Endothelial cell of umbilical vein (primary cell): ENCODE measurements around the gene GULP1. TPM values are rescaled to one million over a fixed set of nuclear protein-coding genes. Genes with fewer than 3 reads are reported as not detected.
"Not testable (repeated sequence)": the region's sequence is repeated elsewhere in the genome, so short reads cannot be mapped to it uniquely, and the experiment has no call there.

Experiments used
- BruUV-seq: library from RNA; stranded (reverse); fragments of 400-500 nt; replicated peaks from 2 replicates; lab custom pipeline; 2021; lab: Mats Ljungman, UMichigan
- CTCF ChIA-PET: fragments of 300-600, 350-600 bp; sonication (Branson Sonifier 250); formaldehyde crosslinking; loops from one replicate; lab custom pipeline; 2021; ENCODE audit warnings: antibody characterized with exemption, inconsistent platforms; lab: Charles Lee
- POLR2A ChIA-PET: fragments of 300-600, 350-600 bp; sonication (Branson Sonifier 250); formaldehyde crosslinking; loops from one replicate; lab custom pipeline; 2021; ENCODE audit warnings: antibody characterized with exemption, inconsistent platforms; lab: Charles Lee
- DNase-seq: peaks from one replicate; pipeline ENCODE4 v3.0.0-alpha.2; 2011; ENCODE audit warnings: low read depth, low spot score
- FAIRE-seq: peaks from 2 replicates; lab custom pipeline; 2011; peaks lifted over from hg19 to GRCh38; lab: Jason Lieb, UNC
- H2AFZ ChIP-seq: 2 replicates; pipeline ENCODE4 v1.6.0; 2012; ENCODE audit warnings: low read depth, low read length, control low read depth, inconsistent platforms
- H3K27ac ChIP-seq: 2 replicates; pipeline ENCODE4 v1.5.1; 2011; ENCODE audit warnings: low read depth, mild to moderate bottlenecking, control low read depth, low read length, moderate library complexity; ENCODE audit not compliant: insufficient read depth
- H3K27me3 ChIP-seq, 2 experiments: 2 replicates each; pipeline versions ENCODE4 v1.6.0 to v1.6.1; 2011; ENCODE audit warnings: low read length in 2 of 2, mixed read lengths in 1 of 2; ENCODE audit not compliant: control insufficient read depth in 2 of 2, insufficient read depth in 2 of 2
- H3K36me3 ChIP-seq, 2 experiments: 2 replicates in 1 of 2; 3 replicates in 1 of 2; pipeline ENCODE4 v1.5.1; 2011; ENCODE audit warnings: low read length in 2 of 2, mild to moderate bottlenecking in 1 of 2, moderate library complexity in 1 of 2; ENCODE audit not compliant: control insufficient read depth in 2 of 2, insufficient read depth in 2 of 2; ENCODE audit errors: extremely low read depth in 1 of 2
- H3K4me1 ChIP-seq: 3 replicates; pipeline ENCODE4 v1.5.1; 2011; ENCODE audit warnings: mild to moderate bottlenecking, low read length; ENCODE audit not compliant: control insufficient read depth, insufficient read depth; ENCODE audit errors: extremely low read depth
- H3K4me2 ChIP-seq: 2 replicates; pipeline ENCODE4 v1.6.1; 2011; ENCODE audit warnings: low read length, control low read depth, mixed read lengths; ENCODE audit not compliant: insufficient read depth
- H3K4me3 ChIP-seq, 3 experiments: fragments of 200-600 bp in 1 of 3; sonication (generic), shearing (Covaris generic) in 1 of 3; replicated peaks in 1 of 3; 2 replicates each; pipeline ENCODE4 v1.5.1; 2011 to 2016; ENCODE audit warnings: control low read depth in 3 of 3, low read length in 3 of 3, mild to moderate bottlenecking in 2 of 3, inconsistent platforms in 1 of 3, low read depth in 1 of 3, moderate library complexity in 1 of 3; ENCODE audit not compliant: insufficient read depth in 1 of 3
- H3K79me2 ChIP-seq: 2 replicates; pipeline ENCODE4 v1.6.0; 2012; ENCODE audit warnings: low read length, inconsistent platforms; ENCODE audit not compliant: control insufficient read depth, insufficient read depth
- H3K9ac ChIP-seq: replicated peaks from 2 replicates; pipeline ENCODE3; 2011; ENCODE audit warnings: low read length, control low read depth; ENCODE audit not compliant: insufficient read depth; ENCODE audit errors: extremely low read depth
- H3K9me1 ChIP-seq: replicated peaks from 3 replicates; pipeline ENCODE4 v1.6.0; 2011; ENCODE audit warnings: mild to moderate bottlenecking, low read length; ENCODE audit not compliant: control insufficient read depth, insufficient read depth; ENCODE audit errors: extremely low read depth
- H3K9me3 ChIP-seq: replicated peaks from 2 replicates; pipeline ENCODE4 v1.5.1; 2012; ENCODE audit warnings: low read length, inconsistent platforms; ENCODE audit not compliant: control insufficient read depth, insufficient read depth
- H4K20me1 ChIP-seq: replicated peaks from 2 replicates; pipeline ENCODE3; 2011; ENCODE audit warnings: mild to moderate bottlenecking, low read length; ENCODE audit not compliant: control insufficient read depth, insufficient read depth; ENCODE audit errors: extremely low read depth
- CTCF ChIP-seq, 2 donors: IDR thresholded peaks; 1 replicate in 1 of 2; 2 replicates in 1 of 2; pipeline ENCODE4 v1.5.1; 2011; ENCODE audit warnings: low read length in 2 of 2, mild to moderate bottlenecking in 2 of 2, moderate library complexity in 2 of 2, control low read depth in 1 of 2, inconsistent platforms in 1 of 2, low read depth in 1 of 2; ENCODE audit not compliant: insufficient read depth in 1 of 2; ENCODE audit errors: extremely low read depth in 1 of 2
- EZH2 ChIP-seq: IDR thresholded peaks from 2 replicates; pipeline ENCODE4 v1.6.1; 2012; ENCODE audit warnings: borderline replicate concordance, low read depth, mild to moderate bottlenecking, moderate library complexity, low read length, inconsistent platforms; ENCODE audit not compliant: severe bottlenecking
- FOS ChIP-seq: IDR thresholded peaks from 2 replicates; pipeline ENCODE4 v1.6.1; 2011; ENCODE audit warnings: mild to moderate bottlenecking, low read length, moderate library complexity, borderline replicate concordance; ENCODE audit not compliant: insufficient read depth
- GATA2 ChIP-seq: IDR thresholded peaks from 2 replicates; pipeline ENCODE4 v1.7.0; 2011; ENCODE audit warnings: low read depth, mild to moderate bottlenecking, moderate library complexity, mixed read lengths, low read length; ENCODE audit not compliant: insufficient read length, insufficient read depth
- JUN ChIP-seq: IDR thresholded peaks from 2 replicates; pipeline ENCODE4 v1.6.1; 2011; ENCODE audit warnings: borderline replicate concordance, low read depth; ENCODE audit not compliant: insufficient read length, insufficient read depth
- MYC ChIP-seq: IDR thresholded peaks from one replicate; pipeline ENCODE4 v1.6.1; 2011; ENCODE audit warnings: mild to moderate bottlenecking, low read depth, low read length
- POLR2A ChIP-seq: IDR thresholded peaks from 2 replicates; pipeline ENCODE4 v1.6.1; 2012; ENCODE audit warnings: low read depth, mild to moderate bottlenecking, control low read depth, low read length
- POLR2AphosphoS5 ChIP-seq: IDR thresholded peaks from 2 replicates; pipeline ENCODE4 v1.6.1; 2012; ENCODE audit warnings: low read depth, mild to moderate bottlenecking, control low read depth, low read length, moderate library complexity; ENCODE audit not compliant: insufficient read depth
- dilution Hi-C: fragments of 300-500 bp; cut with MboI; formaldehyde crosslinking; loops from one replicate; pipeline ENCODE4 v1.15.0; 2019; ENCODE audit warnings: low sequenced_read_pairs; ENCODE audit not compliant: extremely low pct_ligation_motif_present
- intact Hi-C: fragments of 100-400 bp; cut with micrococcal nuclease; formaldehyde crosslinking; loops from one replicate; pipeline ENCODE4 v1.10.0; 2022
- polyA plus RNA-seq, 4 experiments: library from polyadenylated mRNA; depleted of rRNA in 3 of 4; stranded (reverse) in 3 of 4; unstranded in 1 of 4; fragments of >200 nt; gene quantifications; 2 replicates each; pipeline versions ENCODE4 v1.2.1 to v1.2.3, GENCODE V29; 2011 to 2012; ENCODE audit warnings: missing spikeins in 1 of 4
- total RNA-seq: library from RNA; stranded (reverse); gene quantifications from 2 replicates; pipeline ENCODE4 v1.2.3, GENCODE V29; 2021
- TF ChIP-seq, protein P1 (sequence below): IDR thresholded peaks from 2 replicates; pipeline ENCODE4 v1.6.1; 2011; ENCODE audit not compliant: insufficient read depth, insufficient read length

Gene GULP1
- total and polyA plus RNA-seq, 2 donors (not counting 3 experiments of a cell fraction or from before 2014, with no cell fraction given), result 24.4 to 53.8 TPM

- TF ChIP-seq POLR2A (no peak), FOS (no peak), MYC (no peak), EZH2 (no peak), GATA2 (no peak), POLR2AphosphoS5 (no peak), CTCF (IDR thresholded peaks at IDR 0.05; ENCODE audit: extremely low read depth in 1 of 2, insufficient read depth in 1 of 2, low read depth in 1 of 2, low read length in 2 of 2) (no peak), JUN (no peak)
- TF ChIP-seq, protein P1, sequence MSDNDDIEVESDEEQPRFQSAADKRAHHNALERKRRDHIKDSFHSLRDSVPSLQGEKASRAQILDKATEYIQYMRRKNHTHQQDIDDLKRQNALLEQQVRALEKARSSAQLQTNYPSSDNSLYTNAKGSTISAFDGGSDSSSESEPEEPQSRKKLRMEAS, result no peak
- DNase-seq (no peak), FAIRE-seq (no peak)
- Histone ChIP-seq H3K27me3 (no peaks in the 10 kb centered on the region), H3K79me2 (no peaks in the 10 kb centered on the region), H3K9me3 (no peaks in the 10 kb centered on the region), H3K9ac (no peak overlapping the region), H3K27ac (no peak overlapping the region), H2AFZ (no peak overlapping the region), H3K4me2 (no peak overlapping the region), H3K4me1 (no peaks in the 10 kb centered on the region), H3K36me3 (no peaks in the 10 kb centered on the region), H3K4me3 (no peak overlapping the region), H3K9me1 (no peaks in the 10 kb centered on the region), H4K20me1 (no peaks in the 10 kb centered on the region)
- dilution Hi-C loops (no loop called here), intact Hi-C loops (no loop called here)
- ChIA-PET POLR2A (no interaction called here), CTCF (no interaction called here)
- BruUV-seq, result no TSS peak
These were observed 8.8 kb upstream of the GULP1 start for GRCh38 chr2:188282907-188283306.

GRCh38 chr2:188284251-188284650, 7.4 kb upstream of the GULP1 start:
- POLR2A ChIA-PET, CTCF ChIA-PET, H3K9me1 ChIP-seq, H3K36me3 ChIP-seq, H3K27me3 ChIP-seq, H3K4me3 ChIP-seq, intact Hi-C loops, H3K4me1 ChIP-seq, BruUV-seq, H3K27ac ChIP-seq, H4K20me1 ChIP-seq, H3K9me3 ChIP-seq, dilution Hi-C loops, H3K79me2 ChIP-seq, H2AFZ ChIP-seq, H3K4me2 ChIP-seq, H3K9ac ChIP-seq, FAIRE-seq, DNase-seq: not testable (repeated sequence)
